ENCODE data around the gene KANK2. TPM values are rescaled to one million over a fixed set of nuclear protein-coding genes. Genes with fewer than 3 reads are reported as not detected.
"Not testable (repeated sequence)": the region's sequence is repeated elsewhere in the genome, so short reads cannot be mapped to it uniquely, and the experiment has no call there.

The KANK2 gene
- total RNA-seq, 1 donor from 2014 or later, result 78.3 TPM

- no peak overlapping the region for H3K4me3 ChIP-seq (ENCODE audit: low read depth, low read length)
- TF ChIP-seq, protein P1, sequence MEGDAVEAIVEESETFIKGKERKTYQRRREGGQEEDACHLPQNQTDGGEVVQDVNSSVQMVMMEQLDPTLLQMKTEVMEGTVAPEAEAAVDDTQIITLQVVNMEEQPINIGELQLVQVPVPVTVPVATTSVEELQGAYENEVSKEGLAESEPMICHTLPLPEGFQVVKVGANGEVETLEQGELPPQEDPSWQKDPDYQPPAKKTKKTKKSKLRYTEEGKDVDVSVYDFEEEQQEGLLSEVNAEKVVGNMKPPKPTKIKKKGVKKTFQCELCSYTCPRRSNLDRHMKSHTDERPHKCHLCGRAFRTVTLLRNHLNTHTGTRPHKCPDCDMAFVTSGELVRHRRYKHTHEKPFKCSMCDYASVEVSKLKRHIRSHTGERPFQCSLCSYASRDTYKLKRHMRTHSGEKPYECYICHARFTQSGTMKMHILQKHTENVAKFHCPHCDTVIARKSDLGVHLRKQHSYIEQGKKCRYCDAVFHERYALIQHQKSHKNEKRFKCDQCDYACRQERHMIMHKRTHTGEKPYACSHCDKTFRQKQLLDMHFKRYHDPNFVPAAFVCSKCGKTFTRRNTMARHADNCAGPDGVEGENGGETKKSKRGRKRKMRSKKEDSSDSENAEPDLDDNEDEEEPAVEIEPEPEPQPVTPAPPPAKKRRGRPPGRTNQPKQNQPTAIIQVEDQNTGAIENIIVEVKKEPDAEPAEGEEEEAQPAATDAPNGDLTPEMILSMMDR (conservative IDR thresholded peaks at IDR 0.05; ENCODE audit: low read depth, low read length), result peak; percentile 81
- DNase-seq (ENCODE audit: low read depth), result no peak
Observed at GRCh38 chr19:11130824-11131455, 66.4 kb downstream of the KANK2 start.

DNA sequence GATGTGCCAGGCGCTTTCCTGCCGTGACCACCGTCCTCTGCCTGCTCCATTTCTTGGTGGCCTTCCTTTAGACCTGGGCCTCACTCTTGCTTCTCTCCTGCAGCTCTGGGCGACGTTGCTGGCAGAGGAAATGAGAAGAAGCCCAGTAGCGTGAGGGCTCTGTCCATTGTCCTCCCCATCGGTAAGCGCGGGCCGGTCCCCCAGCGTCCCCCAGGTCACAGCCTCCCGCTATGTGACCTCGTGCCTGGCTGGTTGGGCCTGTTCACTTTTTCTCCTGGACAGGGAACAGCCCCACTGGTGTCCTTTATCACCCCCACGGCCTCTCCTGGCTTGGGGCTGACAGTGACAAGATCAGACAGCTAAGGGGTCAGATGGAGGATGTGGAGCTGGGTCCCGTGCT lies 69.4 kb downstream of the KANK2 start:
- TF ChIP-seq, protein P1 (conservative IDR thresholded peaks at IDR 0.05; ENCODE audit: low read depth, low read length), result no peak
- DNase-seq (ENCODE audit: low read depth), result no peak
- H3K4me3 ChIP-seq (ENCODE audit: low read depth, low read length), result no peak overlapping the region

DNA sequence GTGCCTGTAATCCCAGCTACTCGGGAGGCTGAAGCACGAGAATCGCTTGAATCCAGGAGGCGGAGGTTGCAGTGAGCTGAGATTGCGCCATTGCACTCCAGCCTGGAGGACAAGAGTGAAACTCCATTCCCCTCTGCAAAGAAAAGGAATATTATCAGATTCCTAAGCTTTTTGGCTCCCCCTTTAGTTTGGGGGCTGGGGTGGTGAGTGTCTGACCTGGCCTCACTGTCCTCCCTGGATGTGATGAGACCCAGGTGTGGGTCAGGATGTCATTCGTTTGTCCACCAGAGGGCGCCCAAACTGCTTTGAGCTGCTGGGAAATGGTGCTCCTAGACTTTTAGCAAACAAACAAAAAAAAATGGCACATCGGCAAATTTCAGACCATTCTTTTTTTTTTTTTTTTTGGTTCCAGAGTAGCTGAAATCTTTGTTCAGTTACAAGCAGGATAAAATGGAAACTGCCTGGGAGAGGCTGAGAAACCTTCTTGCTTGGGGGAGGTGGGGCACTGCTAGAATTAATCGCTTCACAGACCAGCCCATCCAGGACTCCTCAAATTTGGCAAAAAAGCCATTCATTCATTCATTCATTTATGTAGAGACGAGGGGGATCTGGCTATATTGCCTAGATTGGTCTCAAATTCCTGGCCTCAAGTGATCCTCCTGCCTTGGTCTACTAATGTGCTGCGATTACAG lies 71.2 kb downstream of the KANK2 start:
- no peak overlapping the region for H3K4me3 ChIP-seq (ENCODE audit: low read depth, low read length)
- DNase-seq (ENCODE audit: low read depth), result no peak
- TF ChIP-seq, protein P1 (conservative IDR thresholded peaks at IDR 0.05; ENCODE audit: low read depth, low read length), result peak; percentile 80

DNA sequence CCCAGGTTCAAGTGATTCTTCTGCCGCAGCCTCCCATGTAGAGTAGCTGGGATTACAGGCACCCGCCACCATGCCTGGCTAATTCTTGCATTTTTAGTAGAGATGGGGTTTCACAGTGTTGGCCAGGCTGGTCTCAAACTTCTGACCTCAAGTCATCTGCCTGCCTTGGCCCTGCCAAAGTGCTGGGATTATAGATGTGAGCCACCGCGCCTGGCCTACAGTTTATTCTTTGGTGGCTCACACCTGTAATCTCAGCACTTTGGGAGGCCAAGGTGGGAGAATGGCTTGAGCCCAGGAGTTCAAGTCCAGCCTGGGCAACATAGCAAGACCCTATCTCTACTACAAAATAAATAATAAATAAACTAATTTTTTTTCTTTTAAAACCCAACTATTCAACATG lies 73.2 kb downstream of the KANK2 start:
- not testable (repeated sequence) for DNase-seq (ENCODE audit: low read depth); H3K4me3 ChIP-seq (ENCODE audit: low read depth, low read length)

- TF ChIP-seq, protein P1 (conservative IDR thresholded peaks at IDR 0.05; ENCODE audit: low read depth, low read length), result no peak
- DNase-seq (ENCODE audit: low read depth), result no peak
- no peak overlapping the region for H3K4me3 ChIP-seq (ENCODE audit: low read depth, low read length)
Observed at GRCh38 chr19:11123114-11123513, 74.2 kb downstream of the KANK2 start.

GRCh38 chr19:11121963-11122362 lies 75.4 kb downstream of the KANK2 start:
- not testable (repeated sequence) for H3K4me3 ChIP-seq (ENCODE audit: low read depth, low read length); DNase-seq (ENCODE audit: low read depth)

GRCh38 chr19:11116507-11116906 lies 80.8 kb downstream of the KANK2 start:
- TF ChIP-seq, protein P1 (conservative IDR thresholded peaks at IDR 0.05; ENCODE audit: low read depth, low read length), result no peak
- H3K4me3 ChIP-seq (ENCODE audit: low read depth, low read length), result no peak overlapping the region
- DNase-seq (ENCODE audit: low read depth), result no peak

GRCh38 chr19:11115895-11116446 lies 81.4 kb downstream of the KANK2 start:
- H3K4me3 ChIP-seq (ENCODE audit: low read depth, low read length), result no peak overlapping the region
- no peak for DNase-seq (ENCODE audit: low read depth)
- TF ChIP-seq, protein P1 (conservative IDR thresholded peaks at IDR 0.05; ENCODE audit: low read depth, low read length), result no peak

Data from epithelial cell of proximal tubule (primary cell).